Measurements from ENCODE around the gene UBTD2.

Gene UBTD2

GRCh38 chr5:172188893-172189692, 94.5 kb downstream of the UBTD2 start:
- no peak for DNase-seq

GRCh38 chr5:172188033-172188892, 95.3 kb downstream of the UBTD2 start, which contains the start of gene STK10:
STK10 (minus strand) TSS chr5:172188224; CDS start chr5:172188042, 182 bp downstream.
- DNase-seq = peak; percentile 81 to 87

- peak; percentile 63 to 70 for DNase-seq
These were observed 96.2 kb downstream of the UBTD2 start for GRCh38 chr5:172187118-172188032.

- DNase-seq = no peak
These were observed 97.4 kb downstream of the UBTD2 start for GRCh38 chr5:172186114-172186695.

- no peak for DNase-seq
These were observed 98.5 kb downstream of the UBTD2 start for GRCh38 chr5:172185096-172185461.

- no peak for DNase-seq
These were observed 99.7 kb downstream of the UBTD2 start for GRCh38 chr5:172183881-172184280.

GRCh38 chr5:172182291-172182690, 101.3 kb downstream of the UBTD2 start:
- no peak for DNase-seq

GRCh38 chr5:172180936-172181335, 102.6 kb downstream of the UBTD2 start:
- DNase-seq = no peak

GRCh38 chr5:172178991-172179989, 104.3 kb downstream of the UBTD2 start:
- peak in 1 of 2 experiments; percentile 15 for DNase-seq

- no peak for DNase-seq
These were observed 105.1 kb downstream of the UBTD2 start for GRCh38 chr5:172178301-172178987.

GRCh38 chr5:172177176-172177575, 106.4 kb downstream of the UBTD2 start:
- DNase-seq = no peak

GRCh38 chr5:172175263-172175719, 108.3 kb downstream of the UBTD2 start:
- DNase-seq = peak; percentile 80 to 82

- peak; percentile 49 to 53 for DNase-seq
These were observed 109.9 kb downstream of the UBTD2 start for GRCh38 chr5:172173564-172174153.

GRCh38 chr5:172172912-172173563, 110.5 kb downstream of the UBTD2 start:
- DNase-seq = no peak

- no peak for DNase-seq
These were observed 112.4 kb downstream of the UBTD2 start for GRCh38 chr5:172171118-172171517.

GRCh38 chr5:172170251-172170701, 113.3 kb downstream of the UBTD2 start:
- no peak for DNase-seq

- DNase-seq = no peak
These were observed 114.3 kb downstream of the UBTD2 start for GRCh38 chr5:172169216-172169615.

GRCh38 chr5:172168311-172168710, 115.3 kb downstream of the UBTD2 start:
- DNase-seq = no peak

- DNase-seq = no peak
These were observed 115.7 kb downstream of the UBTD2 start for GRCh38 chr5:172167895-172168294.
